BJ (cell line): Measurements from ENCODE around the gene GATA5. TPM values are rescaled to one million over a fixed set of nuclear protein-coding genes. Genes with fewer than 3 reads are reported as not detected.

Source experiments
- CTCF ChIA-PET: fragments of 350-600 bp; formaldehyde crosslinking; extraction: SDS; loops from one replicate; lab custom pipeline; 2021; ENCODE audit warnings: antibody characterized with exemption, inconsistent platforms; lab: Yijun Ruan, JAX
- POLR2A ChIA-PET: fragments of 300-600 bp; sonication (Branson Sonifier 250); formaldehyde crosslinking; extraction: SDS; loops from one replicate; lab custom pipeline; 2021; ENCODE audit warnings: antibody characterized with exemption; lab: Charles Lee
- DNase-seq: peaks from one replicate; pipeline ENCODE4 v3.0.0-alpha.2; 2011; ENCODE audit warnings: low read depth
- H3K27me3 ChIP-seq: 2 replicates; pipeline ENCODE4 v1.6.0; 2011; ENCODE audit warnings: low read length; ENCODE audit not compliant: control insufficient read depth, insufficient read depth
- H3K36me3 ChIP-seq: 2 replicates; pipeline ENCODE4 v1.5.1; 2011; ENCODE audit warnings: low read length; ENCODE audit not compliant: control insufficient read depth, insufficient read depth
- H3K4me3 ChIP-seq: 2 replicates; pipeline ENCODE4 v1.5.1; 2011; ENCODE audit warnings: low read depth, mild to moderate bottlenecking, control low read depth, low read length
- CTCF ChIP-seq: IDR thresholded peaks from 2 replicates; pipeline ENCODE4 v1.5.1; 2011; ENCODE audit warnings: low read depth, mild to moderate bottlenecking, control low read depth, inconsistent platforms, low read length, moderate library complexity; ENCODE audit not compliant: insufficient read depth
- polyA plus RNA-seq: library from polyadenylated mRNA; depleted of rRNA; stranded (reverse); fragments of >200 nt; gene quantifications from 2 replicates; pipeline ENCODE4 v1.2.3, GENCODE V29; 2011

The GATA5 gene
- polyA plus RNA-seq, 1 experiment: not detected

GRCh38 chr20:62508641-62509051, 32.9 kb upstream of the GATA5 start:
- ChIA-PET CTCF (interaction anchor here (0.8 to 1.4 kb wide), 2 partner anchors 9 to 14 kb away, joined by 3 to 8 read pairs; no protein-coding TSS in a partner anchor), POLR2A (no interaction called here)
- DNase-seq: no peak
- Histone ChIP-seq H3K27me3 (no peaks in the 10 kb centered on the region; the same call in 1 of the 2 replicates), H3K36me3 (no peaks in the 10 kb centered on the region), H3K4me3 (no peak overlapping the region)
- TF ChIP-seq CTCF: no peak

GRCh38 chr20:62507991-62508640, 32.3 kb upstream of the GATA5 start:
- Histone ChIP-seq H3K36me3 (no peaks in the 10 kb centered on the region), H3K27me3 (no peaks in the 10 kb centered on the region; the same call in 1 of the 2 replicates), H3K4me3 (no peak overlapping the region)
- TF ChIP-seq CTCF: no peak
- ChIA-PET POLR2A (interaction anchor here (0.6 kb wide), 1 partner anchor 1045 kb away, joined by 4 read pairs; no protein-coding TSS in a partner anchor), CTCF (interaction anchor here (0.7 to 1.4 kb wide), 4 partner anchors 8 to 108 kb away, joined by 3 to 8 read pairs (median 4); no protein-coding TSS in a partner anchor)
- no peak for DNase-seq

GRCh38 chr20:62507323-62507722, 31.5 kb upstream of the GATA5 start:
- CTCF ChIA-PET: interaction anchor here (0.7 to 1.1 kb wide), 2 partner anchors 10 to 109 kb away, joined by 3 to 4 read pairs; no protein-coding TSS in a partner anchor
- H3K4me3 ChIP-seq: no peak overlapping the region
- no peak for DNase-seq
- no peaks in the 10 kb centered on the region for H3K27me3 ChIP-seq
- POLR2A ChIA-PET: interaction anchor here (0.6 kb wide), 1 partner anchor 1046 kb away, joined by 4 read pairs; no protein-coding TSS in a partner anchor
- no peaks in the 10 kb centered on the region for H3K36me3 ChIP-seq
- no peak for TF ChIP-seq CTCF

GRCh38 chr20:62506791-62507190, 31.0 kb upstream of the GATA5 start:
- H3K4me3 ChIP-seq: no peak overlapping the region
- no peaks in the 10 kb centered on the region for H3K36me3 ChIP-seq
- CTCF ChIA-PET: interaction anchor here (1.1 kb wide), 1 partner anchor 110 kb away, joined by 4 read pairs; no protein-coding TSS in a partner anchor
- POLR2A ChIA-PET: no interaction called here
- TF ChIP-seq CTCF: no peak
- no peak for DNase-seq
- H3K27me3 ChIP-seq: no peaks in the 10 kb centered on the region

GRCh38 chr20:62506087-62506486, 30.3 kb upstream of the GATA5 start:
- POLR2A ChIA-PET: no interaction called here
- TF ChIP-seq CTCF: no peak
- no peak overlapping the region for H3K4me3 ChIP-seq
- no peaks in the 10 kb centered on the region for H3K27me3 ChIP-seq
- H3K36me3 ChIP-seq: no peaks in the 10 kb centered on the region
- CTCF ChIA-PET: interaction anchor here (0.9 to 1.6 kb wide), 2 partner anchors 35 to 111 kb away, joined by 3 to 8 read pairs; no protein-coding TSS in a partner anchor
- DNase-seq: no peak
